HG03575 (cell line): Measurements from ENCODE around the gene MEGF9.

Experiments
- ATAC-seq: cut with Tn5 transposase; IDR thresholded peaks from one replicate; pipeline ENCODE4 v1.9.1; 2021; ENCODE audit not compliant: unreplicated experiment, insufficient number of reproducible peaks, low FRiP score; ENCODE audit errors: extremely low read depth

MEGF9 gene

GRCh38 chr9:120734607-120735410, 20.5 kb upstream of the MEGF9 start:
- ATAC-seq, result no peak

- no peak for ATAC-seq
These were observed 18.9 kb upstream of the MEGF9 start for GRCh38 chr9:120733190-120733589.

- ATAC-seq, result no peak
These were observed 16.6 kb upstream of the MEGF9 start for GRCh38 chr9:120730654-120731514.

DNA sequence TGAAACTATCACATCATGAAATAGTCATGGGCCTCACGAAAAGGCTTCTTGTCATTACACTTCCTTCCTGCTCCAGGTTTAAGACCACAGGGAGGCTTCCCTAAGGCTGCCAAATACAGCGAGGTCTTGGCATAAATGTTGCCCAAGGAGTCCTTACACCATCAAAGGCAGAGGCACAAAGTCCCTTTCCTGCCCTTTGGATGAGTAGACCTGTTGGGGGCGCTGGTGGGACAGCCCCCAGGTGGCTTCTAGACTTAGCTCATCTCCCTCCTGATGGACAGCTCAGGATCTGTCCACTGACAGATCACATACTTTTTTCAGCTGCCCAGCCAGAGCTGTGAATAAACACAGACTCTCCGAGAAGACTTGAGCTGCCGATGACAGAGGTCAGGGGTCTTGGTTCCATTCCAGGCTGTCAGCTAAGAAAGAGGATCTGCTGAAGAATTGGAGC, 15.5 kb upstream of the MEGF9 start:
- no peak for ATAC-seq

GRCh38 chr9:120726484-120726883, 12.2 kb upstream of the MEGF9 start:
- ATAC-seq, result no peak

DNA sequence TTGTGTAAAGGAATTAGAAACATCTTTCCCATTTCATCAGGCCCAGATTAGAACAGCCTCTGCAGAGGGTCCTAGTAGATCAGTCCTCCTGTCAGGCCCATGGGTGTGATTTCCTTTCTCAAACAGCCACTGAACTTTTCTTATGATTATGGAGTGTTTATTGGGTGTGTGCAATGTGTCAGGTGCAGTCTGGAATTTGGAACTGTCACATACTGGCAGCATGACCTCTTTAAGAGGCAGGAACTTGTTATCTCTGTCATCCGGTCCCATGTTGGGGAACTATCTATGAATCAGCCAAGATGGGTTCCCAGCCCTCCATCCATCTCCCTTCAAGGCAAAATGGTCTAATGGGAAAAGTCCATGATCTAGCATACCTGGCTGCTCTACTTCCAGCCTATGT, 11.6 kb upstream of the MEGF9 start:
- no peak for ATAC-seq

DNA sequence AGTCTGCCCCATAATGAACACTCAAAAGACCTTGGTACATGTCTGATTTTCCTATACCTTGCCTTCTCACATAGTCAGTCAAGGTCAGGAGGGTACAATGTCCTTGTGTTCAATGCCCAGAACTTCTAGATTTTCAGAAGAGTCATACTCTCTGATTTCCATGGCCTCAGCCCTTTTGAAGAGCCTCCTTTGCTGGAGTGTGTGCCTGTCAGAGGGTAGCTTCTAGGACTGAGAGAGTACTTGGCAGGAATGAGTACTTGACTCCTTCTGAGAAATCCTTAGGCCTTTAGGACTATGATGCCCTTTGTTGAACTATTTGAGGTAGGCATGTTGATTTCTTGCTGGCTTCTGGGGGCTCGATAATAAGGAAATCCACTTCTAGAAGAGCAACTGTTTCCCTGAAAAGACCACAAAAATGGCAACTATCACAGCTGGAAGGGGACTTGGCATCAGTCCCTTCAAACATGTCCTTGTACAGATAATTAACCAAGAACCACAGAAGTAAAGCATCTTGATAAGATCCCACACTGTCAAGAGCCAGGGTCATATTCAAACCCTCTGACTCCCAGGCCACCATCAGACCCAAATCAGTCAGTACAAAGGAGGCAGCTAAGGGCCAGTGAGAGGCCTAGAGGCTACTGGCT, 10.6 kb upstream of the MEGF9 start:
- no peak for ATAC-seq

GRCh38 chr9:120723565-120723964, 9.3 kb upstream of the MEGF9 start:
- no peak for ATAC-seq

DNA sequence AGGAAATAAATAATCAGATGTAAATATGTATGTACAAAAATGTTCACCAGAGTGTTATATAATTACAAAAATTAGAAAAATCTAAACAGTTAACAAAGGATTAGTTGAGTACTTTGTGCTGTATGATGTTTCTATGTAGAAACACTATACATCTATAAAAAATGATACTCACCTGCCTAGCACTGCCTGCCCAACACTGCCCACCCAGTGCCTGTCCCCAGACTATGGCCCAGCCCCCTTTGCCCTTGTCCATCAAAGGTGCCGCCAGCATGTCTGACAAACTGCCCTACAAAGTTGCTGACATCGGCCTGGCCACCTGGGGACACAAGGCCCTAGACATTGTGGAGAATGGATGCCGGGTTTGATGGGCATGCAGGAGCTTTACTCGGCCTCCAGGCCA, 6.1 kb upstream of the MEGF9 start:
- no peak for ATAC-seq

GRCh38 chr9:120718316-120718715, 4.0 kb upstream of the MEGF9 start:
- ATAC-seq, result no peak

- ATAC-seq, result no peak
These were observed 2.9 kb upstream of the MEGF9 start for GRCh38 chr9:120717176-120717575.

GRCh38 chr9:120716483-120716882, 2.2 kb upstream of the MEGF9 start:
- no peak for ATAC-seq

- no peak for ATAC-seq
These were observed 1.2 kb upstream of the MEGF9 start for GRCh38 chr9:120715389-120715924.

GRCh38 chr9:120714846-120715388, 647 bp upstream of the MEGF9 start:
- ATAC-seq, result no peak

- no peak for ATAC-seq
These were observed 798 bp downstream of the MEGF9 start for GRCh38 chr9:120713257-120714087.

DNA sequence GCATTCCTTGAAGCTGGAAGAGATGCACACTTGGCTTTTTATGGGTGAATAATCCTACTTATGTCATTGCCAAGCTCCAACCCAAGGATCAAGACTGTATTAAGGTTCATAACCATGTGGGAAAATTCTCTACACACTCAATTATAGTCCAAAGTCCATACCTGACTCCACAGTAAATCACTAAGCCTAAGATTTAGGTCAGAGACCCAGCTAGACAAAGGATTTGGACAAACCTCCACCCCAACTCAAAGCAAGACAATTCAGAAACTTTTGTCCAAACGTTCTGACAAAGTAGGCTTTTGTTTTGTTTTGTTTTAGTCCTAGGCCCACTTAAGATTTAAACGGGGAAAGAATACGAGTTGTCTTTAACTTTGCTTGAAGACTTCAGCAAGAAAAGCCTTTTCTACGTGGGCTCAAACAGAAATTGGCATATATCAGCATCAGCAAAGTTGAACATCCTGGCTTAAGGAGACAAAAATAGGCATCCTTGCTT, 1.7 kb downstream of the MEGF9 start:
- no peak for ATAC-seq

DNA sequence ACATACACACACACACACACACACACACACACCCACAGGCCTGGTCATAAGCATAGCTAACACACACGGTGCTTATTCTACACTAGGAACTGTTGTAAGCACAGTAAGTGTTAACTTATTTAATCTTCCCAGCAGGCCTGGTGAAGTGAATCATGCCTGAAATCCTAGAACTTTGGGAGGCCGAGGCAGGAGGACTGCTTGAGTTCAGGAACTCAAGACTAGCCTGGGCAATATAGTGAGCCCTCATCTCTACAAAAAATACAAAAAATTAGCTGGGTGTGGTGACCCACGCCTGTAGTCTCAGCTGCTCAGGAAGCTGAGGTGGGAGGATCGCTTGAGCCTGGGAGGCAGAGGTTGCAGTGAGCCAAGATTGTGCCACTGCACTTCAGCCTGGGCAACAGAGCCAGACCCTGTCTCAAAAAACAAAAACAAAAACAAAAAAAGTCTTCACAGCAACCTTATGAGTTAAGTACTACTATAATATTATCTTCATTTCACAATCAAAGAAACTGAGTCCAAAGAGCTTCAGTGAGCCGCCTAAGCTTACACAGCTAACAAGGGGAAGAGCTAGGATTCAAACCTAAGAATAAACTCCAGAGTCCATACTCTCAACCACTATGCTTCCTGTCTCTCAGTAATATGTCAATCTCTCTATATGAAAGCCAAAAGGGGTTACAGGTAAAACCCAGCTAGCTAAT, 2.3 kb downstream of the MEGF9 start:
- no peak for ATAC-seq

- ATAC-seq, result no peak
These were observed 2.9 kb downstream of the MEGF9 start for GRCh38 chr9:120711354-120711753.
